Suprapubic skin (tissue), 4 donors: Measurements from ENCODE around the gene SLC25A10. TPM values are rescaled to one million over a fixed set of nuclear protein-coding genes. Genes with fewer than 3 reads are reported as not detected.

Experiments
- DNase-seq, 2 donors: peaks; one replicate each; pipeline ENCODE4 v3.0.0-alpha.2; 2019; ENCODE audit warnings: low spot score in 2 of 2
- H3K27ac ChIP-seq: fragments of 200-600 bp; sonication (generic); one replicate; pipeline ENCODE4 v1.5.1; 2019
- H3K27me3 ChIP-seq: fragments of 200-600 bp; sonication (generic); one replicate; pipeline ENCODE4 v1.5.1; 2019
- H3K36me3 ChIP-seq: fragments of 200-600 bp; sonication (generic); one replicate; pipeline ENCODE4 v1.5.1; 2019
- H3K4me1 ChIP-seq: fragments of 200-600 bp; sonication (generic); one replicate; pipeline ENCODE4 v1.5.1; 2019
- H3K4me3 ChIP-seq: fragments of 200-600 bp; sonication (generic); one replicate; pipeline ENCODE4 v1.5.1; 2019; ENCODE audit warnings: mild to moderate bottlenecking
- H3K9me3 ChIP-seq: fragments of 200-600 bp; sonication (generic); one replicate; pipeline ENCODE4 v1.5.1; 2019
- CTCF ChIP-seq, 2 donors: fragments of 200-600 bp in 1 of 2; fragments of 450-650 bp in 1 of 2; sonication (generic) in 1 of 2; IDR thresholded peaks; one replicate each; pipeline ENCODE4 v1.5.1; 2016 to 2019; ENCODE audit warnings: antibody characterized with exemption in 2 of 2, mild to moderate bottlenecking in 1 of 2, moderate library complexity in 1 of 2
- EP300 ChIP-seq: sonication (generic); formaldehyde crosslinking; IDR thresholded peaks from one replicate; pipeline ENCODE4 v1.6.1; 2017; ENCODE audit warnings: antibody characterized with exemption
- POLR2A ChIP-seq, 2 donors: fragments of 450-650 bp; IDR thresholded peaks; one replicate each; pipeline ENCODE4 v1.6.1; 2017; ENCODE audit warnings: antibody characterized with exemption in 2 of 2, mild to moderate bottlenecking in 2 of 2, moderate library complexity in 2 of 2
- POLR2AphosphoS5 ChIP-seq, 3 donors: sonication (generic); formaldehyde crosslinking; IDR thresholded peaks; one replicate each; pipeline ENCODE4 v1.6.1; 2017; ENCODE audit warnings: antibody characterized with exemption in 3 of 3
- WGBS: methylation state at CpG from one replicate; pipeline ENCODE4 v1.1.5; 2018; 5-methylcytosine and 5-hydroxymethylcytosine counted together
- total RNA-seq, 4 donors: library from RNA; depleted of rRNA; stranded (reverse); fragments of >200 nt; gene quantifications; one replicate each; pipeline ENCODE4 v1.1.0, GENCODE V29; 2016

The SLC25A10 gene
- total RNA-seq, 4 donors from 2014 or later: 14.1 to 32.0 (median 16.9) TPM

- Histone ChIP-seq H3K4me1 (peaks cover 41% of the 10 kb centered on the region), H3K9me3 (no peaks in the 10 kb centered on the region), H3K27ac (peak within 1 kb of the TSS; percentile 93), H3K4me3 (peak within 1 kb of the TSS; percentile 70), H3K36me3 (peaks cover 35% of the 10 kb centered on the region), H3K27me3 (no peaks in the 10 kb centered on the region)
- peak; percentile 98 to 99 for DNase-seq
- no peak for TF ChIP-seq EP300
- TF ChIP-seq CTCF (IDR thresholded peaks at IDR 0.05): no peak
- TF ChIP-seq POLR2A (IDR thresholded peaks at IDR 0.05): peak in 1 of 2 donors; percentile 70
- peak in 2 of 3 donors; percentile 82 to 88 for TF ChIP-seq POLR2AphosphoS5 (IDR thresholded peaks at IDR 0.05)
- 0% methylated on average over 2 of the region's 112 CpGs for WGBS
These were observed 28.3 kb upstream of the SLC25A10 start, which contains the start of the genes ARL16 and HGS for GRCh38 chr17:81683584-81684441. TSS of gene ARL16 (minus strand) at chr17:81683797. CDS start at chr17:81683753, 44 bp downstream. TSS of gene HGS (plus strand) at chr17:81684011. CDS start at chr17:81684067, 56 bp downstream.

DNA sequence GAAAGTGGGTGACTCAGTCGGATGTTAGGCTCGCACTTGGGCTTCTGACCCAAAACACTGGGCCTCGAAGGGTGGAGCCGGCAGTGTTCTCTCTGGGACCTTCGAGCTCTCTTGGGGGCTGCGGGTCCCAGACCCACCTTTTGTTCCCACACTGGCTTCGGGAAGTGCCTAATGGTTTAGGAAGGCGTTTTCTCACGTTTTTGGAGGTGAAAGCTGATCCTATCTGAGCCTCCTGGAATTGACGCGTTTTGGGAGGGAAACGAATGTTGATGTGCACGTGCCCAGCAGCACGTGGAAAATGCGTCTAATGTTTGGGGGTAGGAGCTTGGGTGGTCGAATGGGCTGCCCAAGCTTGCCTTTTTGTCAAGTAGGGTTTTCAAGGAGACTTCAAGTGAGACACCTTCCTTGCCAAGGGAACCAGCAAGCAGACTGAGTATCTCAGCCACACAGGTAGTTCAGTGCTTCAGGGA lies 27.6 kb upstream of the SLC25A10 start:
- 1% methylated on average over 12 of the region's 16 CpGs for WGBS
- no peaks in the 10 kb centered on the region for H3K27me3 ChIP-seq
- DNase-seq: no peak
- peaks cover 42% of the 10 kb centered on the region for H3K36me3 ChIP-seq
- peak overlapping the region; percentile 93 for H3K27ac ChIP-seq
- peak overlapping the region; percentile 70 for H3K4me3 ChIP-seq
- H3K9me3 ChIP-seq: no peaks in the 10 kb centered on the region
- H3K4me1 ChIP-seq: peaks cover 42% of the 10 kb centered on the region
- no peak for TF ChIP-seq EP300
- no peak for TF ChIP-seq CTCF (IDR thresholded peaks at IDR 0.05)
- no peak for TF ChIP-seq POLR2AphosphoS5 (IDR thresholded peaks at IDR 0.05)
- TF ChIP-seq POLR2A (IDR thresholded peaks at IDR 0.05): no peak

GRCh38 chr17:81685108-81685507 lies 27.0 kb upstream of the SLC25A10 start:
- Histone ChIP-seq H3K4me3 (peak overlapping the region; percentile 70), H3K9me3 (no peaks in the 10 kb centered on the region), H3K27me3 (no peaks in the 10 kb centered on the region), H3K36me3 (peaks cover 48% of the 10 kb centered on the region), H3K4me1 (peaks cover 42% of the 10 kb centered on the region), H3K27ac (peak overlapping the region; percentile 93)
- no peak for DNase-seq
- no peak for TF ChIP-seq POLR2A (IDR thresholded peaks at IDR 0.05)
- TF ChIP-seq CTCF (IDR thresholded peaks at IDR 0.05): no peak
- TF ChIP-seq POLR2AphosphoS5 (IDR thresholded peaks at IDR 0.05): no peak
- TF ChIP-seq EP300: no peak
- 37% methylated on average over 6 of the region's 12 CpGs for WGBS

GRCh38 chr17:81686614-81687013 lies 25.5 kb upstream of the SLC25A10 start:
- no peak overlapping the region for H3K27ac ChIP-seq
- 95% methylated on average over 16 of the region's 20 CpGs for WGBS
- no peak overlapping the region for H3K4me3 ChIP-seq
- peaks cover 58% of the 10 kb centered on the region for H3K36me3 ChIP-seq
- H3K27me3 ChIP-seq: no peaks in the 10 kb centered on the region
- H3K9me3 ChIP-seq: no peaks in the 10 kb centered on the region
- H3K4me1 ChIP-seq: peaks cover 42% of the 10 kb centered on the region
- no peak for TF ChIP-seq POLR2A (IDR thresholded peaks at IDR 0.05)
- no peak for TF ChIP-seq EP300
- no peak for TF ChIP-seq CTCF (IDR thresholded peaks at IDR 0.05)
- no peak for TF ChIP-seq POLR2AphosphoS5 (IDR thresholded peaks at IDR 0.05)
- no peak for DNase-seq
